Activated CD4-positive, alpha-beta memory T cell treated with anti-CD3 and anti-CD28 coated beads, Interleukin-2, amount 10 ng/mL, durations not matched to agents 7 days and 5 days (primary cell): Measurements from ENCODE around the gene ADAMTS17. TPM values are rescaled to one million over a fixed set of nuclear protein-coding genes. Genes with fewer than 3 reads are reported as not detected.

Experiments used
- CTCF ChIA-PET: fragments of 350-600 bp; sonication (Branson Sonifier 250); formaldehyde crosslinking; loops from one replicate; lab custom pipeline; 2021; ENCODE audit warnings: antibody characterized with exemption, inconsistent platforms; lab: Charles Lee
- POLR2A ChIA-PET: fragments of 350-600 bp; sonication (Branson Sonifier 250); formaldehyde crosslinking; loops from one replicate; lab custom pipeline; 2021; ENCODE audit warnings: antibody characterized with exemption; lab: Charles Lee
- DNase-seq: peaks from one replicate; pipeline ENCODE4 v3.0.0-alpha.2; 2020
- H3K27ac Mint-ChIP-seq: one replicate; pipeline ENCODE4 v1.8.0; 2021; ENCODE audit warnings: mild to moderate bottlenecking, mixed read lengths
- H3K27me3 Mint-ChIP-seq: one replicate; pipeline ENCODE4 v1.8.0; 2021; ENCODE audit warnings: mixed read lengths
- H3K36me3 Mint-ChIP-seq: one replicate; pipeline ENCODE4 v1.8.0; 2021; ENCODE audit warnings: low read depth, mixed read lengths
- H3K4me1 Mint-ChIP-seq: one replicate; pipeline ENCODE4 v1.8.0; 2021; ENCODE audit warnings: mixed read lengths
- H3K4me3 Mint-ChIP-seq: one replicate; pipeline ENCODE4 v1.8.0; 2021; ENCODE audit warnings: mild to moderate bottlenecking, mixed read lengths
- H3K9me3 Mint-ChIP-seq: one replicate; pipeline ENCODE4 v1.8.0; 2021; ENCODE audit warnings: mixed read lengths
- total RNA-seq, 2 experiments: library from RNA; stranded (reverse); gene quantifications; one replicate each; pipeline ENCODE4 v1.2.3, GENCODE V29; 2021

ADAMTS17 gene
- total RNA-seq, 2 experiments from 2014 or later, result 0.38 to 0.68 TPM

GRCh38 chr15:100029045-100029444 is 312.7 kb downstream of the ADAMTS17 start:
- H3K9me3 Mint-ChIP-seq, result peaks cover 21% of the 10 kb centered on the region
- H3K27ac Mint-ChIP-seq, result no peak overlapping the region
- ChIA-PET POLR2A (no interaction called here), CTCF (no interaction called here)
- no peak for DNase-seq
- H3K4me3 Mint-ChIP-seq, result no peak overlapping the region
- no peaks in the 10 kb centered on the region for H3K36me3 Mint-ChIP-seq
- no peaks in the 10 kb centered on the region for H3K27me3 Mint-ChIP-seq
- H3K4me1 Mint-ChIP-seq, result no peaks in the 10 kb centered on the region

DNA sequence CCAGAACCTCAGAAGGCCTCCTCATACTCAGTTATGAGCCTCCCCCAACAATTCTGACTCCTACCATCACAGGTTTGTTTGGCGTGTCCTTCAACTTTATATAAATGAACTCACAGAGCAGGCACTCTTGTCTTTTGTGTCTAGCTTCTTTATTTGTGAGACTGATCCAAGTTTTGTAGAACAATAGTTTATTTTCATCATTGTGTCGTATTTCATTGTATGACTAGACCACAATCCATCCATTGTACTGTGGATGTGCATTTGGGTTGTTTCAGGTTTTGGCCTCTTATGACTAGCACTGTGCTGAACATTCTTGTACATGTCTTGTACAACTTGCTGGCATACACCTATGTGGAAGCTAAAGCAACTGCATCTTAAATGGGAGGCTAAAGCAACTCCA is 315.7 kb downstream of the ADAMTS17 start:
- Mint-ChIP-seq H3K4me1 (no peaks in the 10 kb centered on the region), H3K9me3 (peaks cover 21% of the 10 kb centered on the region), H3K27me3 (no peaks in the 10 kb centered on the region), H3K27ac (no peak overlapping the region), H3K4me3 (no peak overlapping the region), H3K36me3 (no peaks in the 10 kb centered on the region)
- DNase-seq, result no peak
- CTCF ChIA-PET, result no interaction called here
- POLR2A ChIA-PET, result no interaction called here

GRCh38 chr15:100022806-100023205 is 319.0 kb downstream of the ADAMTS17 start:
- H3K27me3 Mint-ChIP-seq, result no peaks in the 10 kb centered on the region
- H3K36me3 Mint-ChIP-seq, result no peaks in the 10 kb centered on the region
- no peaks in the 10 kb centered on the region for H3K4me1 Mint-ChIP-seq
- peaks cover 9% of the 10 kb centered on the region for H3K9me3 Mint-ChIP-seq
- CTCF ChIA-PET, result no interaction called here
- POLR2A ChIA-PET, result no interaction called here
- no peak overlapping the region for H3K4me3 Mint-ChIP-seq
- no peak overlapping the region for H3K27ac Mint-ChIP-seq
- no peak for DNase-seq

DNA sequence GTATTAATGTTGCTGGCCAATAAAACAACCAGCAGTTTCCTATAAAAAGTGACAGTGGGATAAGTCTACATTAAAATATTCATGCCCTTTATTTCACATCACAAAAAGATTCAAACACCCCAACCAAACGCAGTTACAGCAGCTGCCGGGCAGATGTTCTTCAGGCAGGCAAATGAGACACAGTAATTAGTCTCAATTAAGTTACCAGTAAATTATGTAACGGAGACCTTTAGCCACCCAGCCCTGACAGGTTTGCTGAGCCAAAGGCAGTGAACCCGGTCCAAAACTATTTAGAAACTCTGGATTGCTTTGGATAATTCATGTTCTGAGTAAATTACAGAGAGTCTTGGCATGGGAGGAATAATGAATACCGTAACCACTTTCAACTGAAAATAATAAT is 319.4 kb downstream of the ADAMTS17 start:
- ChIA-PET CTCF (no interaction called here), POLR2A (no interaction called here)
- DNase-seq, result no peak
- no peaks in the 10 kb centered on the region for H3K27me3 Mint-ChIP-seq
- no peaks in the 10 kb centered on the region for H3K4me1 Mint-ChIP-seq
- H3K27ac Mint-ChIP-seq, result no peak overlapping the region
- no peaks in the 10 kb centered on the region for H3K36me3 Mint-ChIP-seq
- peaks cover 7% of the 10 kb centered on the region for H3K9me3 Mint-ChIP-seq
- H3K4me3 Mint-ChIP-seq, result no peak overlapping the region

- DNase-seq, result no peak
- ChIA-PET CTCF (no interaction called here), POLR2A (no interaction called here)
- Mint-ChIP-seq H3K4me3 (no peak overlapping the region), H3K27ac (no peak overlapping the region), H3K9me3 (peaks cover 3% of the 10 kb centered on the region), H3K4me1 (no peaks in the 10 kb centered on the region), H3K36me3 (no peaks in the 10 kb centered on the region), H3K27me3 (no peaks in the 10 kb centered on the region)
Observed at GRCh38 chr15:100021653-100022052, 320.1 kb downstream of the ADAMTS17 start.

DNA sequence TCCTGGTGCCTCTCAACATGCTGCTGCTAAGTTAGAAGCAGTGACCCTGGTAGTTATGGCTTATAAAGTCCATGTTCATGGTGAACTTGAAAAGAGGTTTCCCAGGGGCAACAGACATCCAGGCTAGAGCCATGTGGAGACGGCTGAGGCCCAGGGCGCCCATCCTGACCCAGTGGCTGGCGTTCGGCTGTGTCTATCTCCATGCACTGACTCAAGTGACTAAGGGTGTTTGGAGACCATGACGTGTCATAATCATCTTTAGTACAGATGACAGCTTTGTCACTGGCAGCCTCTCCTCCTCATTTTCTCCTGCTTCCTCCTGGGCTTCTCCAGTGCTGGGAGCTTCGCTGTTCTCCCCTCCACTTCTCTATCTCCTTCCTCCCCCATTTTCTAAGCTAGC is 321.2 kb downstream of the ADAMTS17 start:
- POLR2A ChIA-PET, result no interaction called here
- Mint-ChIP-seq H3K4me1 (no peaks in the 10 kb centered on the region), H3K4me3 (no peak overlapping the region), H3K36me3 (no peaks in the 10 kb centered on the region), H3K27me3 (no peaks in the 10 kb centered on the region), H3K9me3 (peaks cover 3% of the 10 kb centered on the region), H3K27ac (no peak overlapping the region)
- DNase-seq, result no peak
- CTCF ChIA-PET, result no interaction called here

DNA sequence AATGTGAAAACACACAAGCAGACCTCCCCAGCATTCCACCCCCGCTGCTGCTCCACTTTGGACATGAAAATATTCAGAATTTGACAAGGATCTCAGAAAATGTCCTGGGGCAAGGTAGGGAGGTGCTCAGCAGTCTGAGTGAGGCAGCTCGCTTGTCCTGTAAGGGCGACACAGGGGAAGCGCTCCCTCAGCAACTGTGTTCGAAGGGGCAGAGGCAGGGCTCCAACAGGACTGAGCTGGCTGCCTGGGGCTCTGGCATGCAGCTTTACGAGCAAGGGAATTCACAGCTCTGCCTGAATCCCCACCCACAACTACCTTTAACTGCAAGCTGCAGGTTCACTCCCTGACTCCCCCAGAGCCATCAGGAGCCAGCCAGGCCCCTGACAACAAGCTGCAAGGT is 321.6 kb downstream of the ADAMTS17 start:
- no peak overlapping the region for H3K27ac Mint-ChIP-seq
- DNase-seq, result no peak
- H3K36me3 Mint-ChIP-seq, result no peaks in the 10 kb centered on the region
- no peak overlapping the region for H3K4me3 Mint-ChIP-seq
- ChIA-PET POLR2A (no interaction called here), CTCF (no interaction called here)
- no peaks in the 10 kb centered on the region for H3K4me1 Mint-ChIP-seq
- H3K27me3 Mint-ChIP-seq, result no peaks in the 10 kb centered on the region
- peaks cover 3% of the 10 kb centered on the region for H3K9me3 Mint-ChIP-seq

DNA sequence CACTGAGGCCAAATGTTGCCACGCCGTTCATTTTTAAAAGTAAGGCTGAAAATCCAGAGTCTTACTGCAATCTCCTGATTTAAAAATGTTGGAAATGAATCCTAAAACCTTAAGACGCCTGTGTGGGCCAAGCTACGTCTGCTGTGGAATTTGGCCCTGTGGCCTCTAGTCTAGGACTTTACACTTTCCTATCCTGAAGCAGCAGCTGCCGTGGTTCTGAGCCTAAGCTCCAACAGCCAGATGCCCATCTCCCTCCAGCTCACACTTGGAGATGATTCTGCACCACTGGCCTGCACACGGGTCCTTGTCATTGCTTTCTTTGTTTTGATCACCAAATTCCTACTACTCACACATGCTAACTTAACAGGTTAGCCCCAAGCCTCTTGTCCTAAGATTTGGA is 322.2 kb downstream of the ADAMTS17 start:
- POLR2A ChIA-PET, result no interaction called here
- CTCF ChIA-PET, result no interaction called here
- Mint-ChIP-seq H3K36me3 (no peaks in the 10 kb centered on the region), H3K4me1 (no peaks in the 10 kb centered on the region), H3K27me3 (no peaks in the 10 kb centered on the region), H3K9me3 (peaks cover 3% of the 10 kb centered on the region), H3K27ac (no peak overlapping the region), H3K4me3 (no peak overlapping the region)
- DNase-seq, result no peak

- Mint-ChIP-seq H3K9me3 (peaks cover 3% of the 10 kb centered on the region), H3K4me3 (no peak overlapping the region), H3K27me3 (no peaks in the 10 kb centered on the region), H3K4me1 (no peaks in the 10 kb centered on the region), H3K36me3 (no peaks in the 10 kb centered on the region), H3K27ac (no peak overlapping the region)
- POLR2A ChIA-PET, result no interaction called here
- DNase-seq, result no peak
- CTCF ChIA-PET, result no interaction called here
Observed at GRCh38 chr15:100018191-100018590, 323.6 kb downstream of the ADAMTS17 start.

DNA sequence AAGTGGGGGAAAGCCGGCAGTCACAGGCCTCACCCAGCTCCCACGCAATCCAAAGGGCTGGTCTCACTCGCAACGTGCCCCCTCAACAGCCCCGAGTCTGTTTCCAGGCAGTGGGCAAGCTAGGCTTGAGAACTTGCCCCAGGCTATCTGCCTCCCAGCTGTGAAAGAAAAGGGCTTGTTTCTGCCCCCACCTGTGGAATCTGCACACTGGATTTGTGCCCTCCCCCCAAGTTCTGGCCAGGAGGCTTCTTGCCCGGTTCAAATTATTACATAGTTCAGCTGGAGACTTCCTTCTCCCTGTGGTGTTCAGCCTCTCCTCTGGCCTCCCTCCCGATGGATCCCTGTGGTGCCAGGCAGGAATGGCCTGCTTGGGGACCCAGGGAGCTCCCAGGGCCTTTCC is 324.6 kb downstream of the ADAMTS17 start:
- Mint-ChIP-seq H3K4me1 (no peaks in the 10 kb centered on the region), H3K9me3 (peaks cover 3% of the 10 kb centered on the region), H3K27ac (no peak overlapping the region), H3K27me3 (no peaks in the 10 kb centered on the region), H3K4me3 (no peak overlapping the region), H3K36me3 (no peaks in the 10 kb centered on the region)
- no peak for DNase-seq
- CTCF ChIA-PET, result no interaction called here
- POLR2A ChIA-PET, result no interaction called here

DNA sequence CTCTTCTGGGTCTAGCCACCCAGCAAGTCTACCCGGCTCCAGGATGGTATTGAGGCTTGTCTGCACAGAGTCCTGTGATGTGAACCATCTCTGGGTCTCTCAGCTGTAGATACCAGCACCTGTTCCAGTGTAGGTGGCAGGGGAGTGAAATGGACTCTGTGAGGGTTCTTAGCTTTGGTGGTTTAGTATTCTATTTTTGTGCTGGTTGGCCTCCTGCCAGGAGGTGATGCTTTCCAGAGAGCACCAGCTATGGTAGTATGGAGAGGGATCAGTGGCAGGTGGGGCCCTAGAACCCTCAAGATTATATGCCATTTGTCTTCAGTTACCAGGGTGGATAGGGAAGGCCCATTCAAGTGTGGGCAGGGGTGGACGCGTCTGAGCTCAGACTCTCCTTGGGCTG is 325.1 kb downstream of the ADAMTS17 start:
- ChIA-PET CTCF (no interaction called here), POLR2A (no interaction called here)
- H3K4me1 Mint-ChIP-seq, result no peaks in the 10 kb centered on the region
- no peaks in the 10 kb centered on the region for H3K36me3 Mint-ChIP-seq
- H3K9me3 Mint-ChIP-seq, result peaks cover 3% of the 10 kb centered on the region
- no peak overlapping the region for H3K27ac Mint-ChIP-seq
- DNase-seq, result no peak
- no peak overlapping the region for H3K4me3 Mint-ChIP-seq
- H3K27me3 Mint-ChIP-seq, result no peaks in the 10 kb centered on the region

DNA sequence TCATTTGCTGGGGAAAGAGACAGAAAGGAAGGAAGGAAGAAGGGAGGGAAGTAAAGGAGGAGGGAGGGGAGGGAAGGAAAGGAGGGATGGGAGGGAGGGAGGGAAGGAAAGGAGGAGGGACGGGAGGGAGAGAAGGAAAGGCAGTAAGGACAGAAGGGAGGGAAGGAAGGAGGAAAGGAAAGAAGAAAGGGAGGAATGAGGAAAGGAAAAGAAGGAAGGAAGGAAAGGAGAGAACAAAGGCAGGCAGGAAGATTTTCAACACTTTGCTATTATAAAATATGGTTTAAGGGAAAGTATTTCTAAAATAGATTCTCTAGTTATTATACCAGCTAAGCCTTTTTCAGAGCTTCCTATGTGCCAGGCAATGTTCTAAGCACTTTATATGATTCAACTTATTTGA is 330.5 kb downstream of the ADAMTS17 start:
- Mint-ChIP-seq H3K4me1 (no peaks in the 10 kb centered on the region), H3K9me3 (no peaks in the 10 kb centered on the region), H3K36me3 (no peaks in the 10 kb centered on the region), H3K4me3 (no peak overlapping the region), H3K27me3 (no peaks in the 10 kb centered on the region), H3K27ac (no peak overlapping the region)
- POLR2A ChIA-PET, result no interaction called here
- CTCF ChIA-PET, result no interaction called here
- DNase-seq, result no peak

DNA sequence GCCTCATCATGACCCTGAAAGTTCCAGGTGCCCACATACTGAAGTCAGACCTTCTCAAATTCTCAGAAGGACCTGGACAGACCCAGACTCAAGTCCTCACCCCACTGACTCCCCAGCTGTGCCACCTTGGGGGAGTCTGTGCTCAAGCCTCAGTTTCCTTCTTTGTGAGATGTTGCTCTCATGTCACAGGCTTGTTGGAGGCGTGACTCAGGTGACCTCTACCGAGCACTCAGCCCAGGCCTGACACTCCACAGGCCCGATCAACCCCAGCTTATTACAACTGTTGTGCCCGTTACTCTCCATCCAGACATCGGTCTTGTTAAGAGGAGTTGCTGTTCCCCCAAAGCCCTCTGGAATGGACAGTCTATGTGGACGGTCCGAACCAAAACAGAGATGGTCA is 332.4 kb downstream of the ADAMTS17 start:
- H3K4me1 Mint-ChIP-seq, result no peaks in the 10 kb centered on the region
- H3K9me3 Mint-ChIP-seq, result no peaks in the 10 kb centered on the region
- H3K36me3 Mint-ChIP-seq, result no peaks in the 10 kb centered on the region
- ChIA-PET POLR2A (no interaction called here), CTCF (no interaction called here)
- no peak overlapping the region for H3K27ac Mint-ChIP-seq
- DNase-seq, result no peak
- H3K27me3 Mint-ChIP-seq, result no peaks in the 10 kb centered on the region
- H3K4me3 Mint-ChIP-seq, result no peak overlapping the region

DNA sequence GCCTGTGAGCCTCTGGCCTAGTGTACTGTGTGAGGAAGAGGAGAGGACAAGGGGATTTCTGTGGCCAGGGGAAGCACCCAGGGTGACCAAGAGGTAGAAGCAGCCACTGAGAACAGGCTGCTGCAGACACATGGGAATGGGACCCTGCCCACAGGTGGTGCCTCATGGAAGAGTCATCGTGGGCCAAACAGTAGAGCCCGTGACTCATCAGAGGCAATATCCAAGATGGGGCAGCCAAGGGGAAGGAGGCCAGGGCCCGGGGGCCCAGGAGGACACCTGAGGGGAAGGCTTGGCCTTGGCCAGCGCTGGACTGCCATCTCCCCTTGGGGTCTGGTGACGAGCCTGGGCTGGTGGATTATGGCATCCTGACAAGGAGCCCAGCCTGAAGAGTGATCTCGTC is 333.5 kb downstream of the ADAMTS17 start:
- H3K36me3 Mint-ChIP-seq, result no peaks in the 10 kb centered on the region
- H3K27ac Mint-ChIP-seq, result no peak overlapping the region
- H3K4me3 Mint-ChIP-seq, result no peak overlapping the region
- no peaks in the 10 kb centered on the region for H3K9me3 Mint-ChIP-seq
- POLR2A ChIA-PET, result no interaction called here
- H3K27me3 Mint-ChIP-seq, result no peaks in the 10 kb centered on the region
- CTCF ChIA-PET, result no interaction called here
- H3K4me1 Mint-ChIP-seq, result no peaks in the 10 kb centered on the region
- DNase-seq, result no peak

DNA sequence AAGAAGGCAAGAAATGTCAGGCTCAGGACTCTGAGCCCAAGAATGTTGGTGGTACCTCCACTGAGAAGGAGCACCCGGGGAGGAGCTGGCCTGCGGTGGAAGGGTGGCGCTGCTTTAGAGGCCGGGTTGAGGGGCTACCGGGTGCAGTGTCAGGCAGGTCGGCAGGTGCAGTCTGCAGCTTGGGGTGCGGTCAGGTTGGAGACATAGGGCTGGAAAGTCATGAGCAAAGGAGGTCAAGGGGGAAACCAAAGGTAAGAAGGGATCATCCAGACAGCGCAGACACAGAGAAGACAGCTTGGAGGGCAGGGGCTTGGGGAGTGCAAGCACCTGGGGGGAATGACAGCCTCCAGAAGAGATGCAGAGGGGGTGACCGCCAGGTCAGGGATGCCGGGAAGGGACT is 334.2 kb downstream of the ADAMTS17 start:
- no peaks in the 10 kb centered on the region for H3K4me1 Mint-ChIP-seq
- H3K4me3 Mint-ChIP-seq, result no peak overlapping the region
- POLR2A ChIA-PET, result no interaction called here
- CTCF ChIA-PET, result no interaction called here
- no peaks in the 10 kb centered on the region for H3K9me3 Mint-ChIP-seq
- H3K36me3 Mint-ChIP-seq, result no peaks in the 10 kb centered on the region
- no peak for DNase-seq
- H3K27me3 Mint-ChIP-seq, result no peaks in the 10 kb centered on the region
- H3K27ac Mint-ChIP-seq, result no peak overlapping the region
